ENCODE measurements around the gene USPL1. TPM values are rescaled to one million over a fixed set of nuclear protein-coding genes. Genes with fewer than 3 reads are reported as not detected.

USPL1 gene
- polyA plus RNA-seq, 1 donor, result 17.2 TPM

- no peak for DNase-seq (ENCODE audit: low read depth)
These were observed 79.6 kb downstream of the USPL1 start for GRCh38 chr13:30697177-30697953.

GRCh38 chr13:30697996-30698401 is 80.3 kb downstream of the USPL1 start:
- DNase-seq (ENCODE audit: low read depth), result no peak

- DNase-seq (ENCODE audit: low read depth), result no peak
These were observed 80.8 kb downstream of the USPL1 start for GRCh38 chr13:30698488-30699005.

GRCh38 chr13:30700364-30700763 is 82.6 kb downstream of the USPL1 start:
- DNase-seq (ENCODE audit: low read depth), result no peak

- DNase-seq (ENCODE audit: low read depth), result no peak
These were observed 84.3 kb downstream of the USPL1 start for GRCh38 chr13:30702006-30702405.

GRCh38 chr13:30704596-30704995 is 86.9 kb downstream of the USPL1 start:
- DNase-seq (ENCODE audit: low read depth), result no peak

GRCh38 chr13:30705680-30706079 is 88.0 kb downstream of the USPL1 start:
- DNase-seq (ENCODE audit: low read depth), result no peak

GRCh38 chr13:30708541-30708940 is 90.8 kb downstream of the USPL1 start:
- DNase-seq (ENCODE audit: low read depth), result no peak

Other genes starting within 250 kb of the USPL1 start
- 0.52 TPM for gene UBE2L5, start 195.4 kb upstream of the USPL1 start, polyA plus RNA-seq (ENCODE audit: insufficient read length)
- 380 TPM for gene HMGB1, start 152.0 kb upstream of the USPL1 start, polyA plus RNA-seq (ENCODE audit: insufficient read length)
- gene ALOX5AP, start 117.6 kb downstream of the USPL1 start, polyA plus RNA-seq (ENCODE audit: insufficient read length), result 4.3 TPM

Measured in forelimb muscle (tissue), 1 donor.